ENCODE results near the gene ST14.

DNA sequence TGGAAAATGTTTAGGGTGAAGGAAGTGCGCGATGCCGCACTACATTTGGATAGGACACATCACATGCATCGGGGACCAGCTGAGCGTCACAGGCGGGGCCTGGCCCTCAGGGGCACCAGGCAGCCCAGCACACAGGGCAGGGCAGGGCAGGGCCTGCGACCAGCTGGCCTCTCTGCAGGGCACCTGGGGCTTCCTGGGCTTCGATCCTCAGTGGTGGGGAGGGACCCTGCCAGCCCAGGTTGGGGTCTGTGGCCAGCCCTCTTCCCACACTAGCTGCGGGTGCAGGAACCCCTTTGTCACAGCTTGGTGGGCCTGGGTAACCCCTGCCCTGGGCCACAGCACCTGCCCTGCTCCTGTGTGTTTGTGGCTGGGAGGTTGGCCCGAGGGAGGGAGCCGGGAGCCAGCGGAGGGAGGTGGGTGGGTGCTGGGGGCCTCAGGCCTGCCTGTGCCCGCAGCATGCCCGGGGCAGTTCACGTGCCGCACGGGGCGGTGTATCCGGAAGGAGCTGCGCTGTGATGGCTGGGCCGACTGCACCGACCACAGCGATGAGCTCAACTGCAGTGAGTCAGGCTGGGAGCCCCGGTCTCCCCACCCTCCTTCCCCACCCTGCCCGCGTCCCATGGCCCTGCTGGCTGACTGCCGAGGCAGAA lies 37.9 kb downstream of the ST14 start:
- TF ChIP-seq EZH2 (IDR thresholded peaks at IDR 0.05; ENCODE audit: borderline replicate concordance, low read depth, low read length, poor library complexity, severe bottlenecking), result no peak
- TF ChIP-seq, protein P1, sequence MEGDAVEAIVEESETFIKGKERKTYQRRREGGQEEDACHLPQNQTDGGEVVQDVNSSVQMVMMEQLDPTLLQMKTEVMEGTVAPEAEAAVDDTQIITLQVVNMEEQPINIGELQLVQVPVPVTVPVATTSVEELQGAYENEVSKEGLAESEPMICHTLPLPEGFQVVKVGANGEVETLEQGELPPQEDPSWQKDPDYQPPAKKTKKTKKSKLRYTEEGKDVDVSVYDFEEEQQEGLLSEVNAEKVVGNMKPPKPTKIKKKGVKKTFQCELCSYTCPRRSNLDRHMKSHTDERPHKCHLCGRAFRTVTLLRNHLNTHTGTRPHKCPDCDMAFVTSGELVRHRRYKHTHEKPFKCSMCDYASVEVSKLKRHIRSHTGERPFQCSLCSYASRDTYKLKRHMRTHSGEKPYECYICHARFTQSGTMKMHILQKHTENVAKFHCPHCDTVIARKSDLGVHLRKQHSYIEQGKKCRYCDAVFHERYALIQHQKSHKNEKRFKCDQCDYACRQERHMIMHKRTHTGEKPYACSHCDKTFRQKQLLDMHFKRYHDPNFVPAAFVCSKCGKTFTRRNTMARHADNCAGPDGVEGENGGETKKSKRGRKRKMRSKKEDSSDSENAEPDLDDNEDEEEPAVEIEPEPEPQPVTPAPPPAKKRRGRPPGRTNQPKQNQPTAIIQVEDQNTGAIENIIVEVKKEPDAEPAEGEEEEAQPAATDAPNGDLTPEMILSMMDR (conservative IDR thresholded peaks at IDR 0.05; ENCODE audit: low read depth, low read length), result no peak
